Ovary (tissue), 3 donors: Measurements from ENCODE around the gene URB2.

Experiments used
- CTCF ChIP-seq, 3 donors: fragments of 450-650 bp in 2 of 3; fragments of 200-600 bp in 1 of 3; IDR thresholded peaks; one replicate each; pipeline versions ENCODE4 v1.5.1 to v1.8.0; 2016 to 2022; ENCODE audit warnings: antibody characterized with exemption in 3 of 3, mild to moderate bottlenecking in 1 of 3
- POLR2A ChIP-seq: fragments of 450-650 bp; IDR thresholded peaks from one replicate; pipeline ENCODE4 v1.6.1; 2017; ENCODE audit warnings: antibody characterized with exemption, mild to moderate bottlenecking, moderate library complexity
- donor health status: DM: no; HTN: no; CAD: no.

GRCh38 chr1:229709500-229710013 is 83.5 kb downstream of the URB2 start:
- no peak for TF ChIP-seq POLR2A
- no peak for TF ChIP-seq CTCF (IDR thresholded peaks at IDR 0.05)
